Suprapubic skin (tissue), 3 donors: ENCODE measurements around the gene ZBED1.

ENCODE experiments used
- POLR2A ChIP-seq, 2 donors: fragments of 450-650 bp; IDR thresholded peaks; one replicate each; pipeline ENCODE4 v1.6.1; 2017; ENCODE audit warnings: antibody characterized with exemption in 2 of 2, mild to moderate bottlenecking in 2 of 2, moderate library complexity in 2 of 2
- TF ChIP-seq, protein P1 (sequence below), 2 donors: fragments of 200-600 bp in 1 of 2; fragments of 450-650 bp in 1 of 2; sonication (generic) in 1 of 2; IDR thresholded peaks; one replicate each; pipeline ENCODE4 v1.5.1; 2016 to 2019; ENCODE audit warnings: antibody characterized with exemption in 2 of 2, mild to moderate bottlenecking in 1 of 2, moderate library complexity in 1 of 2

DNA sequence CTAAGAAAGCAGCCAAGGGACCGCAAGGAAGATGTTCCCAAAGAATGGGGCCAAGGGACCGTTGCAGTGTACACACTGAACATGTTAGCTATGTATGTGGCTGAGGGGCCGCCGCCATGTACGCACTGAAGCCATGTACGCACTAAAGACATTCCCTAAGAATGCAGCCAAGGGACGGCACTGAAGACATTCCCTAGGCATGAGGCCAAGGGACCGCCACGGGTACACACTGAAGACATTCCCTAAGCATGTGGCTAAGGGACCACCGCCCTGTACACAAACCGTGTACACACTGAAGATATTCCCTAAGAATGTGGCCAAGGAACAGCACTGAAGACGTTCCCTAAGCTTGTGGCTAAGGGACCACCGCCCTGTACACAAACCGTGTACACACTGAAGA, 54.0 kb downstream of the ZBED1 start:
- TF ChIP-seq POLR2A (IDR thresholded peaks at IDR 0.05), result no peak
- TF ChIP-seq, protein P1, sequence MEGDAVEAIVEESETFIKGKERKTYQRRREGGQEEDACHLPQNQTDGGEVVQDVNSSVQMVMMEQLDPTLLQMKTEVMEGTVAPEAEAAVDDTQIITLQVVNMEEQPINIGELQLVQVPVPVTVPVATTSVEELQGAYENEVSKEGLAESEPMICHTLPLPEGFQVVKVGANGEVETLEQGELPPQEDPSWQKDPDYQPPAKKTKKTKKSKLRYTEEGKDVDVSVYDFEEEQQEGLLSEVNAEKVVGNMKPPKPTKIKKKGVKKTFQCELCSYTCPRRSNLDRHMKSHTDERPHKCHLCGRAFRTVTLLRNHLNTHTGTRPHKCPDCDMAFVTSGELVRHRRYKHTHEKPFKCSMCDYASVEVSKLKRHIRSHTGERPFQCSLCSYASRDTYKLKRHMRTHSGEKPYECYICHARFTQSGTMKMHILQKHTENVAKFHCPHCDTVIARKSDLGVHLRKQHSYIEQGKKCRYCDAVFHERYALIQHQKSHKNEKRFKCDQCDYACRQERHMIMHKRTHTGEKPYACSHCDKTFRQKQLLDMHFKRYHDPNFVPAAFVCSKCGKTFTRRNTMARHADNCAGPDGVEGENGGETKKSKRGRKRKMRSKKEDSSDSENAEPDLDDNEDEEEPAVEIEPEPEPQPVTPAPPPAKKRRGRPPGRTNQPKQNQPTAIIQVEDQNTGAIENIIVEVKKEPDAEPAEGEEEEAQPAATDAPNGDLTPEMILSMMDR (IDR thresholded peaks at IDR 0.05), result no peak
